GM20431 (cell line): ENCODE results near the gene FANCM.
"Not testable (repeated sequence)": the region's sequence is repeated elsewhere in the genome, so short reads cannot be mapped to it uniquely, and the experiment has no call there.

Experiments
- in situ Hi-C: fragments of 300-500 bp; cut with MseI, MboI; formaldehyde crosslinking; loops from one replicate; pipeline ENCODE4 v1.15.0; 2020; ENCODE audit warnings: low sequenced_read_pairs; ENCODE audit not compliant: unreplicated experiment

FANCM gene

DNA sequence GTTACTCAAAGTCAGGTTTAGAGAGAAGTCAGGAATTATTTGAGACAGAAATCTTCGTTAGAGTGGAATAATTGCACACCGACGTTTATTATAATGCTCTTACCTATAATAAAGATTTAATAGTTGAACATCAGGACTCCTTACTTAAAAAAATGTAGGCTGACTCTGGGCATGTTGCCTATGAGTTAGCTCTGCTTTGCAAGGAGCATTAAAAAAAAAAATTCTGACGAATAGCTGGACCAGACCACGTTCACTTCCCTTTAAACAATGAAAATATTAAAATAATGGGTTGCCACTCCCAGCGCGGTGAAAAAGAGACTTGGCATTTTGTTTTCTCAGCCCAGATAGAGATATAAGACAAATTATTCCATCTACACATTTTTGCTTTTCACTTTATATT, 574 bp upstream of the FANCM start:
- in situ Hi-C loops, result no loop called here

DNA sequence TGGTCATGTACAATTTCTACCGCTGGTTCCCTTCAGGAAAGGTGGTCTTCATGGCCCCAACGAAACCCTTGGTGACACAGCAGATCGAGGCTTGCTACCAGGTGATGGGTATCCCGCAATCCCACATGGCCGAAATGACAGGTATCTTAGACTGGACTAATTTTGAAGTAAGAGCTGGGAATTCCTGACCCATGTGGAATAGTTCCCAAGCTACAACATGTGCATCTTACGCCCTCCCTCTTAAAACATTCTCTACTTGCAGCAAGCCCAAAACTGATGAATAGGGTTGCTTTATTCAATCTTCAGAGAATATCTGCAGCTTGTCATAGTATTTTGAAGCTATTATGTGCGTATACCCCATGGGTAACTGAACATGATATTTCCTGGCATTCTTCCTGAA, 669 bp downstream of the FANCM start:
- in situ Hi-C loops, result no loop called here

DNA sequence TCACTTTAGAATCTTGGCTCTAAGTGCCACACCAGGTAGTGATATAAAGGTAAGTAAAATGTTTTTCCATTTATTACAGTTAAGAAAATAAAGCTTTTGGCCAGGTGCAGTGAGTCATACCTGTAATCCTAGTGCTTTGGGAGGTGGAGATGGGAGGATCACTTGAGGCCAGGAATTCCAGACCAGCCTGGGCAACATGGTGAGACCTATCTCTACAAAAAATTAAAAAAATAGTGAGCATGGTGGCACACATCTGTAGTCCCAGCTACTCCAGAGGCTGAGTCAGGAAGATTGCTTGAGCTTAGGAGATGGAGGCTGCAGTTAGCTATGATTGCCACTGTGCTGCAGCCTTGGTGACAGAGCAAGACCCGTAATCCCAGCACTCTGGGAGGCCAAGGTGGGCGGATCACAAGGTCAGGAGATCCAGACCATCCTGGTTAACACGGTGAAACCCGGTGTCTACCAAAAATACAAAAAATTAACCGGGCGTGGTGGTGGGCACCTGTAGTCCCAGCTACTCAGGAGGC, 5.0 kb downstream of the FANCM start:
- in situ Hi-C loops, result no loop called here

DNA sequence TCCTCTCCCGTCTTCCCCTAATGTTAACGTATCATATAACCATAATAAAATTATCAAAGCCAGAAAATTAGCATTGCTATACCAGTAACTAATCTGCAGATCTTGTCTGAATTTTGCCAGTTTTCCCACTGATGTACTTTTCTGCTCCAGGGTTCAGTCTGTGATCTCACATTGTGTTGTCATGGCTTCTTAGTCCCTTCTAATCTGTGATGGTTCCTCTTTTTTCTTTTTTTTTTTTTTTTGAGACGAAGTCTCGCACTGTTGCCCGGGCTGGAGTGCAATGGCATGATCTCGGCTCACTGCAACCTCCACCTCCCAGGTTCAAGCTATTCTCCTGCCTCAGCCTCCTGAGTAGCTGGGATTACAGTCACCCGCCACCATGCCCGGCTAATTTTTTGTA, 6.4 kb downstream of the FANCM start:
- in situ Hi-C loops, result not testable (repeated sequence)

DNA sequence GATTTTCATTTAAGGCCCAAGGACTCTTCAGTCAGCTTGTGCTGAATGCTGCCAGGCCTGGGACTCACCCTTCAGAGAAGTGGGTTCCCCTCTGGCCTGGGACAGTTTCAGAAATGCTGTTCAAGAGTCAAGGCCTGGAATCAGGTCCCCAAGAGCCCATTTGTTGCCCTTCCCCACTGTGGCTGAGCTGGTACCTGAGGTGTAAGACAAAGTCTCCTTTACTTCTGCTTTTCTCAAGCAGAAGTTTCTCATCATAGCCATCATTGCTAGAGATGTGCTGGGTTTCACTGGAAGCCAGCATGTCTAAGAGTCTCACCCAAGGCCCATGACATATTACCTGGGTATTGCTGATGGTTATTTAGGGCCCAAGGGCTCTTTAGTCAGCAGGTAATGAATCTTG, 8.9 kb downstream of the FANCM start:
- in situ Hi-C loops, result no loop called here

DNA sequence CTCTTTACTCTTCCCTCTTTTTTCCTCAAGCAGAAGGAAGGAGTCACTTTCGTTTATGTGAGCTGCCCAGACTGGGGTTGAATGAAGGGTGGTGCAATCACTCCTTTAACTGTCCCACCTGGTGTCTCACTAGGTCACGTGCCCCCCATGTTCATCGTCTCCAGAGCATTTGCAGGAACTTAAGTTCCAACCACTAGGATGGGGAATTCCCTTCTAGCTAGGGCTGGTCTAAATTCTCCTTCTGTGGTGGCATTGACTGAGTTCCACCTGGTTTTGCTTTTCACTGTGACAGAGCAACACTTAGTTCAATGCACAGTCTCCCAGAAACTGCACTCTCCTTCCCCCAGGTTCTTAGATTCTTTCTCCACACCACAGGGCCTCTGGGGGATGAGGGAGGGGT, 9.5 kb downstream of the FANCM start:
- in situ Hi-C loops, result no loop called here

DNA sequence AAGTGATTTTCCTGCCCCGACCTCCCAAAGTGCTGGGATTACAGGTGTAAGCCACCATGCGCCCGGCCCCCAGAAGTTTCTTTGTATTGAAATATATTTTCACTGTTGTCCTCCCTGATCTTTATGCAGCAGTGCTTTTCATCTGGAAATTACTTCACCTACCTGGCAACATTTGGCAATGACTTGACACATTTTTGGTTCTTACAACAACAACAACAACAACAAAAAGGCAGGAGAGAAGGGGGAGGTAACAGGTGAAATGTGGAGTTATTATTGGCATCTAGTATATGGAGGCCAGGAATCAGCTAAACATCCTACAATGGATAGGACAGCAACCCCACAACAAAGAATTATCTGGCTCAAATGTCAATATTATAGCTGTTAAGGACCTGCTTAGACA, 13.9 kb downstream of the FANCM start:
- in situ Hi-C loops, result no loop called here

DNA sequence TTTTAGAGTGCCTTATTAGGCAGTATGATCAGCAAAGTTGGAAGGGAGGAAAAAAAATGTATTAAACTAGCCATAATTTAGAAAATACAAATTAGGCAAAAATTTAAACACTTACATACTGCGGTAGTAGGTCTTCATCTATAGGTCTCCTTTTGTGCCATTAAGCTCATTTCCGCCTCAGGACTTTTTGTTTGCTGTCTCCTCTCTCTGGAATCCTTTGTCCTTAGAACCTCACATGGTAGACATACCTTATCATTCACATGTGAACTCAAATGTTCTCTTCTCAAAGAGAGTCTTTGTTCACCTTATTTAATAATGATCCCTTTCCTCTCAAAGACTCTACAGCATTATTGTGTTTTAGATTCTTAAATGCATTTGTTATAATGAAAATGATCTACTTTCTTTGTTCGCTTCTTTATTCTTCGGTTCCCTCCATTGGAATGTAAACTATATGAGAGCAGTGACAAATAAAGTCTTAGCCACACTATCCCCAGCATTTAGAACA, 14.7 kb downstream of the FANCM start:
- in situ Hi-C loops, result no loop called here

DNA sequence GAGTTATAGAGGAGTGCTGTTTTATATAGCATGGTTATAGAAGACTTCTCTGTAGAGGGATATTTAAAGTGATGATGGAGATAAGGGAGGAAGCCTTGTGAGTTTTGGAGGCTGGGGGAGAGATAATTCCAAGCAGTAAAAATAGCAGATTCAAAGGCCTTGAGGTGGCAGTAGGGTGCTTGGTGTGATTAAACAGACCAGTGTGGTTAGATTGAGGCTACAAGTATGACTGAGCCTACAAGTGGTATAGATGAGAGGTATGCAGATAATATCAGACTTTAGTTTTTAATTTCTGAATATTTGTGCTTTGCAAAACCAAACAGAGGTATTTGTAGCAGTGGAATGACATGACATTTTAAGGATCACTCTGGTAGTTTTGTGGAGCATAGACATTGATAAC, 20.3 kb downstream of the FANCM start:
- in situ Hi-C loops, result no loop called here

DNA sequence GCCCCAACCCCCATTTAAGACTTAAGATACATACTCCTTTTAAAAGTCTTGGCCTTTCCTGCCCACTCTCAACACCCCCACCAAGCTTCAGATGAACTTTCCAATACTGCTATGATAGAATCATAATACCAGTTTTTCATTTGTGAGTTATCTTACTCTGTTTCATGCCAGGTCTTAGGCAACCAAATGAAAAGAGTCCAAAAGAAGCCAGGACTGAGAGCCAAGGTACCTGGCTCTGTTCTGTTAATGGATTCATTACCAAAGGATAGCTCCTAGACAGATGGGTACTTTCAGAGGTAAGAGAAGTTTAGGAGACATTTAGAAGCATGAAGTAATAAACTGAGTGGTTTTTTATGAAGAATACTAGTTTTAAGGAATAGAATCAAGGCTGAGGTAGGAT, 34.2 kb downstream of the FANCM start:
- in situ Hi-C loops, result no loop called here

DNA sequence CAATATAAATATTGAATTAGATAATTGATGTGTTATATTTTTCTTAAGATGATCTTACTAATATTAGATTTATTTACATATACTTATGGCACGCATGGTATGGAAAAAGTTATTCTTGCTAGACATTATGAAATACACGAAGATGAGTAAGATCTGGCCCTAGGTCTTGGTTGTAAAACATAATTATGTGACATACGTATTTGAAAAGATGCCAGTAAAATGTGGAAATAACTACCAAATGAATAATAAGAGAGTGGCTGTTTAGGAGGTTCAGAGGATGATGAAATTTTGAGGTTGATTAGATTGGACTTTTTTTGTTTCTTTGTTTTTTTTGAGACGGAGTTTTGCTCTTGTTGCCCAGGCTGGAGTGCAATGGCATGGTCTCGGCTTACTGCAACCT, 41.3 kb downstream of the FANCM start:
- in situ Hi-C loops, result no loop called here

DNA sequence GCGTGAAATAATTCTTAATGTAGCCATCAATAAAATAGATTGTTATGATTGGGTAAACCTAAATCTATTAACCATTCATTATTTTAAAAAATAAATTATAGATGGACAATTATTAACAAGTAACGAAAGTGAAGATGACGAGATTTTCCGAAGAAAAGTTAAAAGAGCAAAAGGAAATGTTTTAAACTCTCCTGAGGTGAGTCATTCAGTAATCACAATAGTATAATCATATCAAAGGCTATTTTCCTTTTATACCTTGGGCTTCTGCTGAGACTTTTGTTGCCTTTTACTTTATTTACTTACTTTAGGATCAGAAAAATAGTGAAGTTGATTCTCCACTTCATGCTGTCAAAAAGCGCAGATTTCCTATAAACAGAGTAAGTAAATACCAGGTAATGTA, 45.6 kb downstream of the FANCM start:
- in situ Hi-C loops, result no loop called here

DNA sequence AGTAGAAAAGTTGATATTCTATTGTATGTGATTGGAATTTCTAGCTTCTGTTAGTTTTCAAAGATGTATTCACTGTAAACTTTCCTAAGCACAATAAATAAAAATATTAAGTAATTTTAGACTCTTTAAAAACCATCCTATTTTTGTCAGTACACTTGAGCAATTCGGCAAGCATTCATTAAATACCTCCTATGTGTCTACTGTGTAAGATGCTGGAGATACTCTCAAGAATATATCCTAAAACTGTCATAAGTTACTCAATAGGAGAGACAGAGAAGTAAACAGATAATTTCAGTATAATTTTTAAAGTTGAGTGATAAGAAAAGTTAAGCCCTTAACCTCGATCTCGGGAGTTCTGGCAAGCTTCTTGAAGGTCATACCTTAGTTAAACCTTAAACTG, 46.1 kb downstream of the FANCM start:
- in situ Hi-C loops, result no loop called here

DNA sequence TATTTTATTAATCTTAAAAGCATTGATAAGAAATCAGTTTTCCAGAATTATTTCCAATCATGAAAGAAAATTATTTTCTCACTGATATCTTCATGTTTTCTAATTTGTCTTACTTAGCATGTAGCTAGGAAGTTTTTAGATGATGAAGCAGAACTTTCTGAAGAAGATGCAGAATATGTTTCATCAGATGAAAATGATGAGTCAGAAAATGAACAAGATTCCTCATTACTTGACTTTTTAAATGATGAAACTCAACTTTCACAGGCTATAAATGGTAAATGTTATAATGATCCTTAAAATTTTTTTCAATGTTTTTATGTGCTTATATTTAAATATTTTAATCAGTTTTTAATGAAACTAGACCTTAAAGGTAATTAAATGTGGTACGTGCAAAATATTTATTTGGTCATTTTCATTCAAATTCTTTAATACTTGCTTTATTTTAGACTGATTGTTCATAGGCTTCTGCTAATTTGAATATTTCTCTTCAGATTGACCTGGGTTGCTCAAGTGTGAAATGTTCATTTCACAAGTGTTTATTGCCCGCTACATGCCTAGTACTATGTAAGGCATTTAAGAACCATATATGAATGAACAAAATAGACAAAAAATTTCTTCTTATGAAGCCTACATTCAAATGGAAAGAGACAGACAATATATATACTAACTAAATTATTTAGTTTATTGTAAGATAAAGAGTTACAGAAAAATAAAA, 49.5 kb downstream of the FANCM start:
- in situ Hi-C loops, result no loop called here

DNA sequence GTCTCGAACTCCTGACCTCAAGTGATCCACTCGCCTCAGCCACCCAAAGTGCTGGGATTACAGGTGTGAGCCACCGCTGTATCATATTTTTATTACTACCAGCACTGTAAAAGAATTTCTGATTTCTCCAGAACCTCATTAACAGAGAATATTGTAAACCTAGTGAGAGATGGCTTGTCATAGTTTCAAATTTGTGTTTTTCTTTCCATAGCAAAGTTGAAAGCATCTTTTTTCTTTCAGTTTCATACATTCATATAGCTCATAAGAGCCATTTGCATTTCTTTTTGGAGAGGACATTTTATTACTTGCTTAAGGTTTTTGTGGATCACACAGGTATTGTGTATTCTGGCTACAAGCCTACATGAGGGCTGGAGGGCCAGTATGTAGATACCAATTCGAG, 59.2 kb downstream of the FANCM start:
- in situ Hi-C loops, result no loop called here

DNA sequence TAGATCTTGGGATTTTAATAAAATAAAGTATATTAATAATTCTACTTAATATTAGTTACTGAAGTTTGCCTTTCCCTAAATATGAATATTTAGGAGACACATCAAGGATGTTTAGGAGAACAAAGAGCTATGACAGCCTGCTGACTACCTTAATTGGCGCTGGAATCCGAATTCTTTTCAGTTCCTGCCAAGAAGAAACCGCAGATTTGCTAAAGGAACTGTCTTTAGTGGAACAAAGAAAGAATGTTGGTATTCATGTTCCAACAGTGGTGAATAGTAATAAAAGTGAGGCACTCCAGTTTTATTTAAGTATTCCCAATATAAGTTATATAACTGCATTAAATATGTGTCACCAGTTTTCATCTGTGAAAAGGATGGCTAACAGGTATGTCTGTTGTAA, 62.8 kb downstream of the FANCM start:
- in situ Hi-C loops, result no loop called here

DNA sequence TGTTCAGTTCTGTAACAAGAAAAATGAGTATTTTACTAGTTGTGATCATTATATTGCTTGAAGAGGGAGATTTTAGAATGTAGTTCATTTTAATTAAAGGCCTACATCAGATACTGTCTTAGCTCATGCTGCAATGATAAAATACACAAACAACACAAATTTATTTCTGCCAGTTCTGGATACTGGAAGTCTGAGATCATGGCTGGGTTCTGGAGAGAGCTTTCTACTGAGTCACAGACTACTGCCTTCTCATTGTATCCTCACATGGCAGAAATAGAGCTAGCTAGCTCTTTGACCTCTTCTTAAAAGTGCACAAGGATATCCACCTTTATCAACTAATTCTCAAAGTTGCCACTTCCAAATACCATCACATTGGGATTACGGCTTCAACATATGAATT, 63.5 kb downstream of the FANCM start:
- in situ Hi-C loops, result no loop called here

DNA sequence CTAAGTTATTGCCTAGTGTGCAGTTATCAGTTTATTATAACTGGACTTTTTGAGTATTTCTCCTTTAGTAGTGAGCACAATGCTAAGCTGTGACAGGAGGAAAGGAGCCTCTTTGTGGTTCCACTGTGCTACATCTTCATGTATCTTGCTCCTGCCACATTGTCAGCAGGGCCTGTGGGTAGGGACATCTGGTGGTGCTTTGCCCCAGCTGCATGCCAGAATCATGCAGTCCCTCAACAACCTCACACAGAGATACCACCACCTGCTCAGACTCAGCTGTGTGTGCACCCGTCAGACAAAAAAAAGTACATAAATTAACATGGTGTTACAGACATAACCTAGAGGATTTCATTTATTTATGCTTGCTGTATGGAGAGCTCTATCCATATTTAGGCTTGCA, 66.2 kb downstream of the FANCM start:
- in situ Hi-C loops, result no loop called here

DNA sequence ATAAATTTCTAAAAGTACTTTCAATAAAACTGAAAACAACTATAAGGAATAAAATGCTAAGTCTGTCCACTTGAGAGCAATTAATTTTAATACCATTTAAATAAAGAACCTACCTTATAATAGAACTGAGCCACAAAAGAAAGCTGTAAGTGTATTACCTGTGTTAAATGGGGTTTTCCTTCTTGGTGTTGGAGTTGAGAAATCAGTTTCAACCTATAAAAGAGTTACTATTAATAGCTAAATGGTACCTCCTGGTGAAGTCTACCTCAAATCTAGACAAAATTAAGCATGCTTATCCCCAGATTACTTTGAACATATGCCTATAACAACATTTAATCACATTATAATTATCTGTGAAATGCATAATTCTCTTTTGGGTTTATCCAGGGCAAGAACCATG, 68.5 kb downstream of the FANCM start:
- in situ Hi-C loops, result no loop called here

DNA sequence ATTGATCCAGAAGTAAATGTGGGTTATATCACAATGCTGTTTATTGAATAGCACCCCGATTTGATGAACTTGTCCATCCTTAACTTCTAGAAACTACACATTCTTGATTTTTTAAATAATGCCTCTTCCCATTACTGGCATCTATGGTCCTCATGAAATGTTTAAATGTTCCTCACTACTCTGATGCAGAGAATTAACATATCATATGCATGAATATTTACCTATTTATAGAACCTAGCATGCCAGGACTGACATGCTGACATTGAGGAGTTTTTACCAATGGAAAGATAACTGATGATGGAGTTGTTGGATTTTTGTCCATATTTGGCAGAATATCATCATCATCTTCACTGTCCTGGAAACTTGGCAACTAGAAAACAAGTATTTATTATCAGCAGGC, 74.4 kb downstream of the FANCM start:
- in situ Hi-C loops, result no loop called here

DNA sequence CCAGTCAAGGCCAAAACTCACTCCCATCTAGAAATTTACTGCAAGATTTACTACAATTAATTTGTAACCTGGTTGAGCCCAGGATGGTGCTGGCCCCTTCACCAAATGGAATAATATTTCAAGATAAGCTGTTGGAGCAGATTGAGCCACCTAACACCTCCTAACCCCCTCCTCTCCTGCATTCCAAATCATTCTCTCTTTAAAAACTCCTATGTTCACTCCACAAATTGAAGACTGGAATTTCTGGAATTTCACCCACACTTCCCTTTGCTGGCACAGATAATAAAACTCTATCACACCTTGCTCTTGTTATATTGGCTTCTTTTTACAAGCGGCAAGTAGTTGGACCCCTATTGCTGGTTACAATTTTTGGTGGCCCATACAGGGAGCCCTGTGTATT, 75.6 kb downstream of the FANCM start:
- in situ Hi-C loops, result no loop called here

DNA sequence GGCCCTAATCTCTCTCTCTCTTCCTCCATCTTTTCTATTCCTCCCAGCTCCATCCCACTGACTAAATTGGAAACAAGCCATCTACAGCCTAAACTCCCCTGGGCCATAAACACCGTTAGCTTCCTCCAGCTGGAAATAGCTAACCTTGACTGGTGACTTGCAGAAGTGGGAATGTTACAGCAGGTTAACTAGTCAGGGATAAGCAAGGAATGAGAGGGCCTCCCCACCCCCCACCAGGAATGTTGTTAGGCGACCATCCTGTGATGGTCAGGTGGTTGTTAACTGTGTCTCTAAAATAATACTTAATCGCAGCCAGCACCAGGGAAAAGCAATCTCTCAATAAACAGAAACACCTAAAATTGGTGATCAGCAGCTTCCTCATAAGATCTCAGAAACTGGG, 76.5 kb downstream of the FANCM start:
- in situ Hi-C loops, result no loop called here
